H1 (cell line): Measurements from ENCODE around the gene CD7. TPM values are rescaled to one million over a fixed set of nuclear protein-coding genes. Genes with fewer than 3 reads are reported as not detected.

ENCODE experiments used
- CHD2 ChIP-seq: IDR thresholded peaks from 2 replicates; pipeline ENCODE4 v1.6.1; 2012; ENCODE audit warnings: low read length, improper control_type of control experiment
- EGR1 ChIP-seq: IDR thresholded peaks from 2 replicates; pipeline ENCODE4 v1.6.1; 2011; ENCODE audit warnings: low read depth, low read length, borderline replicate concordance
- MAFK ChIP-seq: IDR thresholded peaks from 2 replicates; pipeline ENCODE4 v1.6.1; 2012; ENCODE audit warnings: low read depth, mild to moderate bottlenecking, improper control_type of control experiment, low read length
- SRF ChIP-seq: IDR thresholded peaks from 2 replicates; pipeline ENCODE4 v1.6.1; 2011; ENCODE audit warnings: mild to moderate bottlenecking, low read depth, low read length, moderate library complexity
- polyA plus RNA-seq, 7 experiments: library from polyadenylated mRNA; depleted of rRNA in 3 of 7; stranded (reverse) in 5 of 7; unstranded in 2 of 7; fragments of >200 nt in 5 of 7; fragments of 200-250 nt in 2 of 7; gene quantifications; 1 replicate in 5 of 7; 2 replicates in 1 of 7; 4 replicates in 1 of 7; pipeline versions ENCODE4 v1.2.1 to v1.2.3, GENCODE V29; 2011 to 2013; ENCODE audit warnings: missing spikeins in 2 of 7, mixed read lengths in 2 of 7
- total RNA-seq: library from RNA; stranded (reverse); fragmentation: NEBNext Ultra II Directional; extraction: Animal tissue kit (Norgen Biotek cat#: 25700); gene quantifications from 2 replicates; pipeline ENCODE4 v1.2.1, GENCODE V29; 2021
- TF ChIP-seq, protein P1 (sequence below): IDR thresholded peaks from 2 replicates; pipeline ENCODE4 v1.6.1; 2012; ENCODE audit warnings: low read length, inconsistent platforms

CD7 gene
- total and polyA plus RNA-seq, 2 of the 8 experiments (the other 6 are each of a cell fraction or from before 2014, with no cell fraction given) = 0.83 to 0.86 TPM

GRCh38 chr17:82366749-82367148 is 49.3 kb upstream of the CD7 start (continued):
- TF ChIP-seq SRF (no peak), CHD2 (no peak), EGR1 (no peak), MAFK (no peak)
- TF ChIP-seq, protein P1, sequence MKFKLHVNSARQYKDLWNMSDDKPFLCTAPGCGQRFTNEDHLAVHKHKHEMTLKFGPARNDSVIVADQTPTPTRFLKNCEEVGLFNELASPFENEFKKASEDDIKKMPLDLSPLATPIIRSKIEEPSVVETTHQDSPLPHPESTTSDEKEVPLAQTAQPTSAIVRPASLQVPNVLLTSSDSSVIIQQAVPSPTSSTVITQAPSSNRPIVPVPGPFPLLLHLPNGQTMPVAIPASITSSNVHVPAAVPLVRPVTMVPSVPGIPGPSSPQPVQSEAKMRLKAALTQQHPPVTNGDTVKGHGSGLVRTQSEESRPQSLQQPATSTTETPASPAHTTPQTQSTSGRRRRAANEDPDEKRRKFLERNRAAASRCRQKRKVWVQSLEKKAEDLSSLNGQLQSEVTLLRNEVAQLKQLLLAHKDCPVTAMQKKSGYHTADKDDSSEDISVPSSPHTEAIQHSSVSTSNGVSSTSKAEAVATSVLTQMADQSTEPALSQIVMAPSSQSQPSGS = no peak
- TF ChIP-seq, all 59 proteins: peak for 0
